Ovary (tissue), 9 donors: Measurements from ENCODE around the gene HSPA12B. TPM values are rescaled to one million over a fixed set of nuclear protein-coding genes. Genes with fewer than 3 reads are reported as not detected.
A peak's percentile ranks its signal among the peaks of the same experiment; 100 is the strongest.

Source experiments
- DNase-seq, 5 donors: peaks; one replicate each; pipeline ENCODE4 v3.0.0-alpha.2; 2019 to 2020
- H3K27ac ChIP-seq, 2 donors: fragments of 200-600 bp; one replicate each; pipeline versions ENCODE4 v1.5.1 to v1.8.0; 2019 to 2022
- H3K27me3 ChIP-seq: fragments of 200-600 bp; one replicate; pipeline ENCODE4 v1.8.0; 2022
- H3K36me3 ChIP-seq: fragments of 200-600 bp; sonication (generic); one replicate; pipeline ENCODE4 v1.5.1; 2019
- H3K4me1 ChIP-seq: one replicate; pipeline ENCODE4 v1.8.1; 2013; ENCODE audit warnings: mild to moderate bottlenecking, moderate library complexity; ENCODE audit not compliant: insufficient read depth
- H3K4me3 ChIP-seq: fragments of 200-600 bp; sonication (generic); one replicate; pipeline ENCODE4 v1.5.1; 2017
- H3K9me3 ChIP-seq, 2 donors: fragments of 200-600 bp in 1 of 2; sonication (generic) in 1 of 2; one replicate each; pipeline versions ENCODE4 v1.5.1 to v1.8.1; 2013 to 2019; ENCODE audit warnings: mild to moderate bottlenecking in 1 of 2, moderate library complexity in 1 of 2
- CTCF ChIP-seq, 3 donors: fragments of 450-650 bp in 2 of 3; fragments of 200-600 bp in 1 of 3; IDR thresholded peaks; one replicate each; pipeline versions ENCODE4 v1.5.1 to v1.8.0; 2016 to 2022; ENCODE audit warnings: antibody characterized with exemption in 3 of 3, mild to moderate bottlenecking in 1 of 3
- EP300 ChIP-seq: sonication (generic); formaldehyde crosslinking; IDR thresholded peaks from one replicate; pipeline ENCODE4 v1.6.1; 2017; ENCODE audit warnings: antibody characterized with exemption
- POLR2A ChIP-seq: fragments of 450-650 bp; IDR thresholded peaks from one replicate; pipeline ENCODE4 v1.6.1; 2017; ENCODE audit warnings: antibody characterized with exemption, mild to moderate bottlenecking, moderate library complexity
- WGBS, 3 donors: extraction: QIAGEN DNeasy Blood & Tissue Kit in 1 of 3; methylation state at CpG; one replicate each; pipeline versions ENCODE4 v1.1.5 to v1.1.7; 2013 to 2017; 5-methylcytosine and 5-hydroxymethylcytosine counted together
- intact Hi-C, 4 donors: fragments of 100-400 bp; cut with DNase I; formaldehyde crosslinking; loops; one replicate each; pipeline versions ENCODE4 v1.11.0 to v1.15.1; 2022 to 2023
- polyA plus RNA-seq, 2 donors: library from polyadenylated mRNA; stranded (reverse); fragments of 200-250 nt in 1 of 2; fragments of 350-450 nt in 1 of 2; fragmentation: Illumina TruSeq in 1 of 2; extraction: RNeasy Lipid Tissue Mini Kit (QIAGEN cat#74804) in 1 of 2; gene quantifications; one replicate each; pipeline ENCODE4 v1.2.3, GENCODE V29; 2013 to 2014
- total RNA-seq, 7 donors: library from RNA; depleted of rRNA in 2 of 7; stranded (reverse); fragments of >200 nt in 2 of 7; fragmentation: NEBNext Ultra II Directional in 3 of 7; extraction: Animal tissue kit (Norgen Biotek cat#: 25700) in 3 of 7; gene quantifications; one replicate each; pipeline versions ENCODE4 v1.1.0 to v1.2.4, GENCODE V29; 2016 to 2023
- donor health status: DM: no; HTN: no; CAD: no; lungs with moderate emphysema.
- donor health status: DM: no; HTN: no; CAD: no.
- donor health status: Bipolar disorder and iron deficiency.
- donor health status: DM: yes; HTN: yes; CAD: no.
- donor health status: DM: no; HTN: no; CAD: no.
- donor health status: DM: yes; HTN: yes; CAD: no.

HSPA12B gene
- total and polyA plus RNA-seq, 9 donors: 4.6 to 22.8 (median 7.4) TPM

GRCh38 chr20:3734111-3734843 is 1.8 kb downstream of the HSPA12B start:
- H3K9me3 ChIP-seq: no peaks in the 10 kb centered on the region
- peaks cover 2% of the 10 kb centered on the region for H3K4me1 ChIP-seq
- no peaks in the 10 kb centered on the region for H3K27me3 ChIP-seq
- H3K36me3 ChIP-seq: no peaks in the 10 kb centered on the region
- H3K4me3 ChIP-seq: no peak overlapping the region
- TF ChIP-seq CTCF (IDR thresholded peaks at IDR 0.05) (no peak), POLR2A (no peak), EP300 (no peak)
- intact Hi-C loops: no loop called here
- DNase-seq: peak in 2 of 5 donors; percentile 54 to 70
- no peak overlapping the region for H3K27ac ChIP-seq
- WGBS, 3 donors: 56 to 59% (median 59%) methylated on average over 12 of the region's 12 CpGs

- Histone ChIP-seq H3K27ac (no peak overlapping the region), H3K27me3 (no peaks in the 10 kb centered on the region), H3K4me1 (peaks cover 4% of the 10 kb centered on the region), H3K4me3 (no peak overlapping the region), H3K9me3 (no peaks in the 10 kb centered on the region), H3K36me3 (no peaks in the 10 kb centered on the region)
- intact Hi-C loops: no loop called here
- no peak for TF ChIP-seq CTCF (IDR thresholded peaks at IDR 0.05)
- no peak for TF ChIP-seq EP300
- TF ChIP-seq POLR2A: no peak
- no peak for DNase-seq
- 77 to 85% (median 77%) methylated on average over 4 of the region's 4 CpGs for WGBS, 3 donors
Measured at GRCh38 chr20:3735768-3736167, 3.3 kb downstream of the HSPA12B start.

- H3K27me3 ChIP-seq: no peaks in the 10 kb centered on the region
- no peak overlapping the region for H3K27ac ChIP-seq
- no peak overlapping the region for H3K4me3 ChIP-seq
- intact Hi-C loops: no loop called here
- WGBS, 3 donors: 68 to 71% (median 68%) methylated on average over 11 of the region's 11 CpGs
- DNase-seq: no peak
- no peaks in the 10 kb centered on the region for H3K36me3 ChIP-seq
- no peaks in the 10 kb centered on the region for H3K9me3 ChIP-seq
- peaks cover 4% of the 10 kb centered on the region for H3K4me1 ChIP-seq
- no peak for TF ChIP-seq EP300
- no peak for TF ChIP-seq POLR2A
- TF ChIP-seq CTCF (IDR thresholded peaks at IDR 0.05): no peak
Measured at GRCh38 chr20:3738111-3739053, 5.9 kb downstream of the HSPA12B start.

- no peak for DNase-seq
- WGBS, 3 donors: 61 to 67% (median 62%) methylated on average over 17 to 19 of the region's 19 CpGs
- no peak overlapping the region for H3K4me3 ChIP-seq
- H3K36me3 ChIP-seq: no peaks in the 10 kb centered on the region
- no peaks in the 10 kb centered on the region for H3K27me3 ChIP-seq
- TF ChIP-seq EP300 (no peak), POLR2A (no peak), CTCF (IDR thresholded peaks at IDR 0.05) (no peak)
- H3K9me3 ChIP-seq: no peaks in the 10 kb centered on the region
- intact Hi-C loops: no loop called here
- peaks cover 2% of the 10 kb centered on the region for H3K4me1 ChIP-seq
- H3K27ac ChIP-seq: no peak overlapping the region
Measured at GRCh38 chr20:3739054-3739925, 6.8 kb downstream of the HSPA12B start.
